HG03565 (cell line): ENCODE measurements around the gene CLCNKA.
"Not testable (repeated sequence)": the region's sequence is repeated elsewhere in the genome, so short reads cannot be mapped to it uniquely, and the experiment has no call there.

ENCODE experiments used
- ATAC-seq: cut with Tn5 transposase; IDR thresholded peaks from one replicate; pipeline ENCODE4 v1.9.1; 2021; ENCODE audit warnings: mild to moderate bottlenecking, moderate library complexity; ENCODE audit not compliant: unreplicated experiment

Gene CLCNKA

DNA sequence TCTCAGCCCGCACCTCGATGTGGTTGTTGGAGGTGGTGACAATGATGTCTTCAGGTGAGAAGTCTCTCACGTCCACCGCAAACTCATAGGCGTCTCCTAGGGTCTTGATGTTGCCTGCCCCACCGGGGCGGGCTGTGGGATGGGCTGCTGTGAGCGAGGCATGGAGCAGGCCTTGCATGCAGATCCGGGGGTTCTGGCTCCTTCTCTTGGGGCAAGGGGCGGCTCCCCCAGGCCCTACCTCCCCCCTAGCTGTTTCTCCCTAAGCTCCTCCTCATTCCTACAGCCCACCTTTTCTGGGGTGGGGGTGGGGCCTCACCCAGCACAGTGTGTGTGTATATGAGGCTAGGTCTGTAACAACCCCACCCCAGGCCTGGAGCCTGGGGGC lies 4.8 kb upstream of the CLCNKA start:
- no peak for ATAC-seq

DNA sequence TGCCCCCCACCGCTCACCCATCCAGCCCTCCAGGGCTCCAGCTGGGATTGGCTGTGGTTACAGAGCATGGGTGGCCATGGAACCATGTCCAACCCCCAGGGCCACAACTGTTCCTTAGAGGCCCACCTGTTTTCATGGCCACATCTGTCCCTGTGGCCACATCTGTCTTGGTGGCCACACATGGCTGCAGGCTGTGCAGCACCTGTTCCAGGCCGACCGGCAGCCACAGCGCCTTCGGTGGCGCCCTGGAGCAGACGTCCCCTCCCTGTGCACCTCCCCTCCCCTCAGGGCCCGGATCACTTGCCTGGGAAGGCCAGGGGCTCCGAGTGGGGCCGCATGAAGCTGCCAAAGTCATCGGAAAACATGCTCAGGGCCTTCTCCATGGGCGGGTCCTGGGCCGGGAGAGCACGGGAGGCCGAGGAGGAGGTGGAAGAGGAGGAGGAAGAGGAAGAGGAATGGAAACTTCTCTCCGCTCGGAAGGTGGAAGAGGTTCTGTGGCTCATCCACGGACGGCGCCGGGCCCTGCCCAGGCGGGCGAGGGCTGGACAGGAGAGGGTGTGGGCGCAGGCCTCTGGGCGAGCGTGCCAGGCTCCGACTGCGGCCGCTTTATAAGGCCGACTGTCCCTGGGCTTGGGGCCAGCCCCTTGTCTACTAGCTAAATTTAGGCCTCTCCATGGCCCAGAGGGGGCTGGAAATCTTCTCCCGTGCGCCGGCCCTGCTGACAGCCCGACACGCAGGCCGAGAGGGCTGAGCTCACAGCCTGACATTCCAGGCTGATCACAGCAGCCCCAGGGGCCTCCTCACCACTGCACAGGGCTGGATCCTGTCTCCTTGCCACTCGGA lies 4.2 kb upstream of the CLCNKA start, which contains the start of gene HSPB7:
TSS of gene HSPB7 (minus strand) at position 583 of the 843 bp plus-strand sequence. CDS start at position 503, 80 bp downstream.
- no peak for ATAC-seq

DNA sequence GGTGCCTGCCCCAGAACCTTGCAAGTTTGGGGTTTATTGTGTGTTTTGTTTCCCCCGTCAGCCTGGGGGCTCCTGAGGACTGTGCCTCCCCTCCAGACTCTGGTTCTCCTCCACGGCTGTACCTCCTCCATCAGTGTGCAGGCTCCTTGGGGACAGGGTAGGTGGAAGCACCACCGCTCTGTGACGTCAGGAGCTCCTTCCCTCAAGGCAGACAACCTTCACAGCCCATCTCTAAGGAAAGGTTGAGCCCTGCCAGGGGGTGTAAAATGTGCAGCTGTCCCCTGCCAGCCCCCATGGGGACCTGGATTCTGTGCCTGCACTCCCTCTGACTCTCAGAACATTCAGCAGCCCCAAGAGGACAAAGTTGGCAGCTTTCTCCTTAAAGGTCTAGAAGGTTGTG lies 3.5 kb upstream of the CLCNKA start:
- no peak for ATAC-seq

DNA sequence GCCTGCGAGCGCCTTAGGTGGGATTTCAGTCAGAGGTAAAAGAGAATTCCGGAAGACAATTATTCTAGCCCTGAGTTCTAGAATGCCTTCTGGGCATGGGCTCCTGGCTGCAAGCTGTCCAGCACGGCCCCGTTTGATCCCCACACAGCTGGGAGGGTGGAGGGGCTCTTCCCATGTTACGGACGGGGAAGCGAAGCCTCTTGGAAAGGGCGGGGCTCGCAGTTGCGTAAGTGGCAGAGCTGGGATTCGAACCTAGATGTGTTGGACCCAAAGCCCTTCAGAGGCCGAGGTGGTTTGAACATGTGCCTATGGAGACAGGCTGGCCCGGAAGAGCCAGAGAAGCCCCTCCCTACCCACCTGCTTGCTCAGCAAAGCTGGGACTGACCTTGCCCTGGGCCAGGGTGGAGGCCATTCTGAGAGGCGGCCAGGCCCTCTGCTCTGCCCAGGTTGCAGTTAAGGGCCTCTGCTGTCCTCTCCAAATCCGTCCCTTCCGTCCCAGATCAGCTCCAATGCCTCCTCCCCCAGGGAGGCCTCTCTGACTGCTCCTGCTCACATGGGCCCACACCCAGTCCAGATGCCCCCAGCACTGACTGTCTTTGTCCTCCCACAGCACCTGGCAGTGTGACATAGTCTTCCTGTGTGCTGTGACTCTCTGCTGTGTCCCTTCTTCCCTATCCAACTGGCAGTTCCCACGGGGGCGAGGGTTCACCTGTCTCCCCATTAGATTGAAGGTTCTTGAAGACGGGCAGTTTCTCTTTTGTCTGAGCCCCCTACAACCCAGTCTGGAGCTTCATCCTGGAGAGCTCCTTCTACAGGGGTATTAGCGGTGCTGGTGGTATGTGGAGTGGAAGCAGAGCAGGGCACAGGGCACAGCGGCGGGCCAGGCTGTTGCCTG lies 2.8 kb upstream of the CLCNKA start:
- no peak for ATAC-seq

DNA sequence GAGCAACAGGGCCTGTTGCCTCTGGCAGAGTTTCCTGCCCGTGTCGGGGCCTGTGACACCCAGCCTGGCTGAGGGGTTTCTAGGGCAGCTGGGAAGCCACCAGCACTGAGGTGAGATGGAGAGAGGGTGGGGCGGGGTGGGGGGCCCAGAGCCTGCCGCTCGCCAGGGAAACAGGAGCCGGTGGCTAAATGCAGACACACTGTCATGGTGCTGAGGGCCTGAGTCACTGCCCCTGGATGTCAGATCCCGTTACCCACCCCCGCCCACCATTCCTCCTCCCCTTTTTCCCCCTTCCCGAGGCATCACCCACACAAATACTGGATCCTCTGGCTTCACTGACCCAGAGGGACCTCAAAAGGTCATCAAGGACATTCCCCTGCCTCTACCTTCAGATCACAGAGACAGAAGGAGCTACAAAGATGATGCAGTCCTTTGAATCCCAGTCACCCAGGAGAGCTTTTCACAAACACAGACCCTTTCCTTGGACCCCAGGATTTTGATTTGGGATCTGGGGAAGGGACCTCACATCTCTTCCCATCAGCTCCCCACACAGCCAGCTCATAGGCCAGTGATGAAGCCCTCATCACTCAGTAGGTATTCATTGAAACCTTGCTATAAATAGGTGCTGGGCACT lies 2.1 kb upstream of the CLCNKA start:
- ATAC-seq = no peak

DNA sequence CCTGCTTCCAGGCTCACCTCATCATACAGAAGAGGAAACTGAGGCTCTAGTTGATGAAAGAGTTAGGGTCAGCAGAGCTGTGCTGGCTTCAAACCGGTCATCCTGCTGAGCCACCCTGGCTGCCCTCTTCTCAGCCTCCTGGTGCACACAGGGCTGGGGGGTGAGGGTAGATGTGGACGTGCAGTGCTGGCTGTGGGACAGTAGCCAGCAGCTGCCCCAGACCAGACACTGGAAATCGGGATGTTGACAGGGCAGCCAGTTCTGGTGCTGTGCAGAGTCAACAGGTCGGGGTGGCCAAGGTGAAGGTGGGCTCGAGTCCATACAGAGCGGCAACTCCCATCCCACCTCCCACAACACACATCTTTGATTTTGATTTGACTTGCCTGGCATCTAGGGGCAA lies 1.5 kb upstream of the CLCNKA start:
- no peak for ATAC-seq

DNA sequence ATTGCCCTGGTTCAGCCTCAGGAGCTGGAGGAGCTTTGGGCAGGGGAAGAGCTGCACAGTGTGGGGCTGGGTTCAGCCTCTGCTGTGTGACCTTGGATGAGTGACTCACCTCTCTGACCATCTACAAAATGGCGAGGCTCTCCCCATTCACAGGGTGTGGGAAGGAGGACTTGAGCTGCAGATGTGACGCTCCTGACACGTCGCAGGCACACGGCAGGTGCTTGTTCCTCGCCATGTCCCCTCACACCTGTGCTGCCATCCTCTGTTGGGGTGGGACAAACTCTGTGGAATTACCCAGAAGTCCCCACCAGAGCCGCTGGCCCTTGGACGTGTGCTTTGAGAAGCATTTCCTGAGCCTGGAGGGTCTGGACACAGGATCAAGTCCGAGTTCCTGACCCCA lies 958 bp upstream of the CLCNKA start:
- not testable (repeated sequence) for ATAC-seq

DNA sequence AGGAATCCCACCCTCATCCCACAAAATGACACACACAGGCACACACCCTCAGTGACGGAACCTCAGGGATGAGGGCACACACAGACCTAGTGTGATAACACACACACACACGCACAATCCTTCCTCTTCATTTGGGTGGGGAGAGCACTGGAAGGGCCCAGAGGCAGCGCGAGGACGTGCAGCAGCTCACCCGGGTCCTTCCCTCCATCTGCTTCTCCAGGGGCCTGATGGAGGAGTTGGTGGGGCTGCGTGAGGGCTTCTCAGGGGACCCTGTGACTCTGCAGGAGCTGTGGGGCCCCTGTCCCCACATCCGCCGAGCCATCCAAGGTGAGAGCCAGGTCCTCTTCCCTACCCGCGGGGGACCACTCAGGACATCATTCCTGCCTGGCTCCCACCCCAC lies 557 bp downstream of the CLCNKA start:
- no peak for ATAC-seq

DNA sequence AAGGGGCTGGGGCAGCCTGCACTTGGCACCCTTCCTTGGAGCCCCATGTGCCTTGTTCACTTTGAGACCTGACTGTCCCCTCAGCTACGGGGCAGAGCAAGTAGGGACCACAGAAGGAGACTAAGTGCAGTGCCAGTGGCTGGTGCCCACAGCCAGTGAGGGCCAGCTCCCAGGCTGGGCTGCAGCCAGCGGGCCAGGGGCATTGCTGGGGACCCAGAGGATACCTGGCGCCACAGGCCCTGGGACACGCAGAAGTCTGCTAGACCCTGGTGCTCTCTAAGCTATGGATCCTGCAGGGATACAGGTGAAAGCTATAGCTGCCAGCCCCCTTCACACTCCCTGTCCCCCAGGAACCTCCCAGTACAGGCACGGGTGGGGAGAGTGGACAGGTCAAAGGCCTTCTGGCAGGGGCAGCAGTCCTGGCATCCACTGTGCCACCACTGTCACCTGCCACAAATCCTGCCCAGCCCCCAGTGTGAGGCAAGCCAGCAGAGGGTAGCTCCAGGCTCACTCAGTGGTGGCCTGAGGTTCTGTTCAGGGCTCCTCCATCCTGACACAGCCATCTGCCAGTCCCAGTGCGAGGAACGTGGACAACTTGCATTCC lies 1.3 kb downstream of the CLCNKA start:
- no peak for ATAC-seq

DNA sequence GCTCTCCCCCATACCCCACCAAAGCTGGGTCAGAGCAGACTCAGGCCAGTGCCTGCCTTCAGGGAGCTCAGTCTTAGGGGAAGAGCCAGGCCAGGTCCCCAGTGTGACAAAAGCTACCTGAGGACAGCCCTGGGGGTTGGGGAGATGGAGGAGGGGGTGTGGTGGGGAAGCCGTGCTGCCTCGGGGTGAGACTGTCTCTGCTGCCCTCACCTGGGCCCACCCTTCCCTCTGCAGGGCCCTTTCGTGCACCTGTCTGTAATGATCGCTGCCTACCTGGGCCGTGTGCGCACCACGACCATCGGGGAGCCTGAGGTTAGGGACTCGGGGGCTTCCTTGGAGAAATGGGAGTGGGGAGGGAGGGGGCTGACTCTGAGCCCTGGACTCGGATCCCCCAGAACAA lies 4.5 kb downstream of the CLCNKA start:
- not testable (repeated sequence) for ATAC-seq

DNA sequence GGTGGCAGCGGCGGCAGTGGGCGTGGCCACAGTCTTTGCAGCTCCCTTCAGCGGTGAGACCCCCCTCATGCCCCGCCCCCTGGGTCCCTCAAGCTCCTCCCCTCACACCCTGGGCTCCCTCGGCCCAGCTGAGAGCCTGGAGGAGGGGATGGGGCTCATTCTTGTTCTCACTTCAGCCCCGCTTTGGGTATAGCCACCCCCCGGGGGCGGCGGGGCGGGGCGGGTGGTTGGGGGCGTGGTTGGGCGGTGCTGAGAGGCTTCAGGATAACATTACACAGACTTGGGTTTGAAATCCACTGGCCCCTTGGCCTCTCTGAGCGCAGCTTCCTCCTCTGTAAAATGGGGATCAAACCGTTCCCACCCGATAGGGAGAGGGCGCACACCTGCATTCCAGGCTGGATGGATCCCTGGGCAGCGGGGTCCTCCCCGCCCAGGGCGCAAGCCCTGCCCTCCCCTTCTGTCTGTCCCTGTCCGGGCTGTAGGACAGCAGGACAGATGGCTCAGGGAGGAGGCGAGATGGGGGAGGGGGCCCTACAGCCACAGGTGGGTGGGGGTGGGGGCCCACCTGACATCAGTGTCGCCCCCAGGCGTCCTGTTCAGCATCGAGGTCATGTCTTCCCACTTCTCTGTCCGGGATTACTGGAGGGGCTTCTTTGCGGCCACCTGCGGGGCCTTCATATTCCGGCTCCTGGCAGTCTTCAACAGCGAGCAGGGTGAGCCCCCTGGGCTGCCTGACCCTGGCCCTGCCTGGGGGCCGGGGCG lies 5.1 kb downstream of the CLCNKA start:
- ATAC-seq = no peak

DNA sequence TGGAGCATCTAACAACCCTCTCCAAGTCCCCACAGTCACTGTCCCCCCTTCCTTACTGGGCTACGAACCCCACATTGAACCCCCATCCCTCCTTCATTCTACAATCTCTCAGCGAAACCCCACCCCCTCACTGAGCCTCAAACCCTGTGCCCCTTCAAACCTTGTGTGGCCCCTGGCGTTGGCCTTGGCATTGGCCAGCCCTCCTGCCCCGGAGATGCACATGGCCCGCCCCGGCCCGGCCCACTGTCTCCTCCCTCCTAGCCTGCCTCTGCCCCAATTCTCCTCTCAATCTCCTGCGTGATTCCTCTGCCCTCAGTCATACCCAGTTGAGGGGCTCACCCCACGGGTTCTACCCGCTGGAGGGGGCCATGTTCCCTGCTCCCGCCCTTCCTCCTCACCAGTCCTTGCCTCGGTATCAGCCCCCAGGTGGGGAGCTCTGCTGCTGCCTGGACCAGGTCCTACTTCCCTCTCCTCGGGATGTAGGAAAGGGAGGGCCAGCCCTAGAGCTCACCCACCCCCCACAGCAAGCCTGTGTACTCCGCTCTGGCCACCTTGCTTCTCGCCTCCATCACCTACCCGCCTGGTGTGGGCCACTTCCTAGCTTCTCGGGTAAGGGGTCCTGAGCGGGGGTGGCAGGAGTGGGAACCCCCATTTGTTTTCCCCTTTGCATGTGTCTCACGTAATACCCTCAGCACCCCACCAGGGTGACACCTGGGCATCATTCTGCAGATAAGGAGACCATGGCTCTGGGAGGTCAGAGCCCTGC lies 6.6 kb downstream of the CLCNKA start:
- ATAC-seq = no peak

DNA sequence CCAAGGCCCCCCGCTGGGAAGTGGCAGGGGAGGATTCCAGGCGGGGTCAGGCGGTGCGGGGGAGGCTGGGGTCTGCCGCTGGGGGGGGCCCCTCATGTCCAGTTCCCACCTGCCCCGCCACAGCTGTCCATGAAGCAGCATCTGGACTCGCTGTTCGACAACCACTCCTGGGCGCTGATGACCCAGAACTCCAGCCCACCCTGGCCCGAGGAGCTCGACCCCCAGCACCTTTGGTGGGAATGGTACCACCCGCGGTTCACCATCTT lies 7.1 kb downstream of the CLCNKA start:
- ATAC-seq = not testable (repeated sequence)

DNA sequence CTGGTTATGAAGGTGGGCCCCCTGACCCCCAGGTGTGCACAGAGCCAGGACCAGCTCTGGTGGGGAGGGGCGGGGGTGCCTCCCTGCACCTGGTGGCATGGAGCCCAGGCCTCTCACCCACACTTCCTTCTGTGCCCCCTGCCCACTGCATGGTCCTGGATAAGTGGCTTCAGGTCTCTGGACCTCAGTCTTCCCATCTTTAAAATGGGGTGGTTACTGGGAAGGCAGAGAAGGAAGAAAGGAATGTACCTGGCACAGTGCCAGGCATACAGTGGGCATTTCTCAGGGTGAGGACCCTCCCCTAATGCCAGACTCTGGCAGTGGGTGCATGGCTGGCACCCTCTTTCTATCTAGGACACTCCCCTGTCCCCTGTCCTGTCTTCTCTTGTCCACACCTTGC lies 7.5 kb downstream of the CLCNKA start:
- no peak for ATAC-seq

DNA sequence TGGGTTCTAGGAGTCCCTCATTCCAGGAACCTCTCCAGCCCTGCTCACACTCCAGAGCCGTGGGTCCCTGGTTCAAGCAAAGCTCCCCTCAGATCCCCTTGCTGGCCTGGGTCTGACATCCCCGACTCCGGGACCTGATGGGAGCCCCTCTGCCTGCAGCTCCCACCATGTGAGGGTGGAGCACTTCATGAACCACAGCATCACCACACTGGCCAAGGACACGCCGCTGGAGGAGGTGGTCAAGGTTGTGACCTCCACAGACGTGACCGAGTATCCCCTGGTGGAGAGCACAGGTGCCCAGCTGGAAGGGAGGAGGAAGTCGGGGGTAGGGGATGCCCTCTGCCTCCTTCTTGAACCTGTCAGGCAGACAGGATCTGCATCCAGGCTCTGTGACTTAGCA lies 9.7 kb downstream of the CLCNKA start:
- no peak for ATAC-seq

DNA sequence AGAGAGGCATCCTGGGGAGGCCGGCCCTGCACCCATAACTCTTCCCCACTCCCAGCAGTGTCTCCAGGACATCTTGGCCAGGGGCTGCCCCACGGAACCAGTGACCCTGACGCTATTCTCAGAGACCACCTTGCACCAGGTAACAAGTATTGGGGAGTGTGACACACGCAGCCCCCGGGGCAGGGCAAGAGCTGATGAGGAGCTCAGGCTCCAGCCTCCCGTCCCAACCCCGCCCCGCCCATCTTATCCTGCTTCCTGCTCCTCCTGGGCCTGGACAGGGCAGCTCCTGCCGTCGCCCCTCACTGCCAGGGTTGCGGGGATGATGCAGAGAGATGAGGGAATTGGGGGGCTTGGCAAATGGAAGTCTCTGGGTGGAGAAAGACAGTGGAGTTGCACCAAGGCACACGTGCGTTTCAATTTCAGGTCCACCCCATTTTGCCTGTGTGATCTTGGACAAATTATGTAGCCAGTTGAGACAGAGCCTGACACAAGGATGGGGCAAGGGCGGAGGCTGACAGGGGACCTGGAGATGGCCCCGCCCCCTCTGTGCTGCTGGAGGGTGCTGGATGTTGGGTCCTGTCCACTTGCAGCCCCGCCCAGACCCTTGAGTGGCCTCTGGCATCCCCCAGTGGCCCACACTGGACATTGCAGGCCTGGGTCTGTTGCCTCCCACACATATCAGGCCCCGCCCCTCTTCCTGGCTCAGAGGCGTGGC lies 10.7 kb downstream of the CLCNKA start:
- ATAC-seq = peak; percentile 43

DNA sequence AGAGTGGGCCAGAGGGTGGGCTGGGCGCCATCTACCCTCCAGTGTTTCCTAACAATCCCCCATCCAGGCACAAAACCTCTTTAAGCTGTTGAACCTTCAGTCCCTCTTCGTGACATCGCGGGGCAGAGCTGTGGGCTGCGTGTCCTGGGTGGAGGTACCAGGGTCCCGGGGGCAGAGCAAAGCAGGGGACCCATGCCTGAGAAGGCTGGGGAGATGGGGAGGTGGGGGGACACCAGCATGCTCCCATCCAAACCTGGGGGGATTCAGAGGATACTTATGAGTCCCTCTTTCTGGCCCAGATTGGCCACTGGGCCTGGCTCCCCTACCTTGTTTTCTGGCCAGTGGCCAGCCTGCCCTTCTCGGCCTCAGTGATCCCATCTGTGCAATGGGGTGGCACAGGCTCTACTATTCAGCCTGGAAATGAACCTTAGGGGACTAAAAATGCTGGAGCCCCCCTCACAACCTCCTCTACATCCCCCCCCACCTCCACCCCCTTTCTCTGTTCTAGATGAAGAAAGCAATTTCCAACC lies 11.3 kb downstream of the CLCNKA start:
- ATAC-seq = not testable (repeated sequence)

DNA sequence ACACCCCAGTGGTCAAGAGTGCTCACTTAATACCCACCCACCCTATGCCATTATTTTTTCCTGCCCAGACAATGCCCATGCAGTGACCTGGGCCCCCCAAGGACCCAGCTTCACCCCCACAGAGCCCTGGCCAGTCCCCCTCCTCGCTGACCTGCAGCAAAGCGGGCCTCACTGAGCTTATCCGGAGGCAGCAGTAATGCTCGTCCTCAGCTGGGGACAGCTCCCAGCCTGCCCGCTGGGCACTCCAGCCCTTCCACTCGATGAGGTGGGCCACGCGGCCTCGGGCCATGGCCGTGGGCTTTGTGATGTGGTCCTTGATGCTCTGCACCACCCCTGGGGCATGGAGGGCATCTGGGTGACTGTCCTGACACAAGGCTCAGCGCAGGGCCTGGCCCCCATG lies 14.6 kb downstream of the CLCNKA start:
- not testable (repeated sequence) for ATAC-seq

DNA sequence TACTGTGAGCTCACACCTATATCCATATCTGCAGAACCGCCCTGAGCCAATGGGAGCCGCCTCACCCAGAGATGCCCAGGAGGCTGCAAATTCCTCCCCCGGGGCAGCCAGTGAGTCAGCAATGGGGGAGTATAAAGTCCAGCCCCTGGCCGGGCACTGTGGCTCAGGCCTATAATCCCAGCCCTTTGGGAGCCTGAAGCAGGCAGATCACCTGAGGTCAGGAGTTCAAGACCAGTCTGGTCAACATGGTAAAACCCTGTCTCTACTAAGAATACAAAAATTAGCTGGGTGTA lies 16.7 kb downstream of the CLCNKA start:
- ATAC-seq = no peak
